ENCODE measurements around the gene CAPN13. TPM values are rescaled to one million over a fixed set of nuclear protein-coding genes. Genes with fewer than 3 reads are reported as not detected.

Gene CAPN13
- total and polyA plus RNA-seq, 2 experiments from 2014 or later: 0.50 to 0.94 TPM

DNA sequence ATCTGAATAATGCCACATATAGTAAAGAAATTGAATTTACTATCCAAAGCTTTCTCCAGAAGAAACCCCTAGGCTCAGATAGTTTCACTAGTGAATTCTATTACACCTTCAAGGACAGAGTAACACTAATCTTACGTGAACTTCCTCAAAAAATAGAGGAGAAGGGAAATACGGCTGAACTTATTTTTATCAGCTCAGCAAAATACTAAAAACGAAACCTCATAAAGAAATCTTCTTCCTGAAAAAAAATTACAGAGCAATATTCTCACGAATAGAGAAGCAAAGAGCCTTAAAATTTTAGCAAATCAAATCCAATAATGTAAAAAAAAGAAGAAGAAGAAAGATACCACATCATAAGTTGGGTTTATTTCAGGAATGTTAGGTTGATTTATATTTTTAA lies 14.7 kb downstream of the CAPN13 start:
- H3K36me3 ChIP-seq (ENCODE audit: insufficient read depth): no peaks in the 10 kb centered on the region
- H3K27ac ChIP-seq (ENCODE audit: low read depth): no peak overlapping the region
- peaks cover 1% of the 10 kb centered on the region; the same call in 1 of the 2 replicates for H3K9me2 ChIP-seq (ENCODE audit: insufficient read depth)
- no peak for ATAC-seq
- no peak overlapping the region for H3K4me3 ChIP-seq
- no peak overlapping the region for H2AFZ ChIP-seq
- H3K4me1 Mint-ChIP-seq: peaks cover 18% of the 10 kb centered on the region; the same call in 2 of the 3 replicates
- no peaks in the 10 kb centered on the region; the same call in 2 of the 3 replicates for H3K9me3 Mint-ChIP-seq
- no peak overlapping the region for H3K4me2 ChIP-seq
- no peak overlapping the region for H3K27ac Mint-ChIP-seq
- no peak overlapping the region for H3K4me3 Mint-ChIP-seq
- no peaks in the 10 kb centered on the region for H3K27me3 ChIP-seq (ENCODE audit: insufficient read depth)
- H3F3A ChIP-seq (replicated peaks; ENCODE audit: low read depth): no peaks in the 10 kb centered on the region
- no peaks in the 10 kb centered on the region for H3K79me2 ChIP-seq (replicated peaks; ENCODE audit: insufficient read depth)
- no peaks in the 10 kb centered on the region for H3K4me1 ChIP-seq (ENCODE audit: insufficient read depth)
- TF ChIP-seq, protein P1, sequence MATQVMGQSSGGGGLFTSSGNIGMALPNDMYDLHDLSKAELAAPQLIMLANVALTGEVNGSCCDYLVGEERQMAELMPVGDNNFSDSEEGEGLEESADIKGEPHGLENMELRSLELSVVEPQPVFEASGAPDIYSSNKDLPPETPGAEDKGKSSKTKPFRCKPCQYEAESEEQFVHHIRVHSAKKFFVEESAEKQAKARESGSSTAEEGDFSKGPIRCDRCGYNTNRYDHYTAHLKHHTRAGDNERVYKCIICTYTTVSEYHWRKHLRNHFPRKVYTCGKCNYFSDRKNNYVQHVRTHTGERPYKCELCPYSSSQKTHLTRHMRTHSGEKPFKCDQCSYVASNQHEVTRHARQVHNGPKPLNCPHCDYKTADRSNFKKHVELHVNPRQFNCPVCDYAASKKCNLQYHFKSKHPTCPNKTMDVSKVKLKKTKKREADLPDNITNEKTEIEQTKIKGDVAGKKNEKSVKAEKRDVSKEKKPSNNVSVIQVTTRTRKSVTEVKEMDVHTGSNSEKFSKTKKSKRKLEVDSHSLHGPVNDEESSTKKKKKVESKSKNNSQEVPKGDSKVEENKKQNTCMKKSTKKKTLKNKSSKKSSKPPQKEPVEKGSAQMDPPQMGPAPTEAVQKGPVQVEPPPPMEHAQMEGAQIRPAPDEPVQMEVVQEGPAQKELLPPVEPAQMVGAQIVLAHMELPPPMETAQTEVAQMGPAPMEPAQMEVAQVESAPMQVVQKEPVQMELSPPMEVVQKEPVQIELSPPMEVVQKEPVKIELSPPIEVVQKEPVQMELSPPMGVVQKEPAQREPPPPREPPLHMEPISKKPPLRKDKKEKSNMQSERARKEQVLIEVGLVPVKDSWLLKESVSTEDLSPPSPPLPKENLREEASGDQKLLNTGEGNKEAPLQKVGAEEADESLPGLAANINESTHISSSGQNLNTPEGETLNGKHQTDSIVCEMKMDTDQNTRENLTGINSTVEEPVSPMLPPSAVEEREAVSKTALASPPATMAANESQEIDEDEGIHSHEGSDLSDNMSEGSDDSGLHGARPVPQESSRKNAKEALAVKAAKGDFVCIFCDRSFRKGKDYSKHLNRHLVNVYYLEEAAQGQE (IDR thresholded peaks at IDR 0.05; ENCODE audit: unreplicated experiment): no peak
- no peak for TF ChIP-seq NANOG (IDR thresholded peaks at IDR 0.05; ENCODE audit: borderline replicate concordance)
- TF ChIP-seq, protein P2, sequence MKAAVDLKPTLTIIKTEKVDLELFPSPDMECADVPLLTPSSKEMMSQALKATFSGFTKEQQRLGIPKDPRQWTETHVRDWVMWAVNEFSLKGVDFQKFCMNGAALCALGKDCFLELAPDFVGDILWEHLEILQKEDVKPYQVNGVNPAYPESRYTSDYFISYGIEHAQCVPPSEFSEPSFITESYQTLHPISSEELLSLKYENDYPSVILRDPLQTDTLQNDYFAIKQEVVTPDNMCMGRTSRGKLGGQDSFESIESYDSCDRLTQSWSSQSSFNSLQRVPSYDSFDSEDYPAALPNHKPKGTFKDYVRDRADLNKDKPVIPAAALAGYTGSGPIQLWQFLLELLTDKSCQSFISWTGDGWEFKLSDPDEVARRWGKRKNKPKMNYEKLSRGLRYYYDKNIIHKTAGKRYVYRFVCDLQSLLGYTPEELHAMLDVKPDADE (IDR thresholded peaks at IDR 0.05): no peak
- TF ChIP-seq STAT1 (IDR thresholded peaks at IDR 0.05; ENCODE audit: unreplicated experiment): no peak
- TF ChIP-seq CREB1 (CRISPR knock-in tag; IDR thresholded peaks at IDR 0.05; ENCODE audit: low read depth): no peak
- no peak for DNase-seq (ENCODE audit: low spot score)
- H3K36me3 Mint-ChIP-seq (ENCODE audit: low read depth): no peaks in the 10 kb centered on the region
- H3K27me3 Mint-ChIP-seq (ENCODE audit: insufficient read depth, low read depth, poor library complexity): peaks cover 7% of the 10 kb centered on the region
- no peaks in the 10 kb centered on the region for H4K20me1 ChIP-seq (replicated peaks; ENCODE audit: insufficient read depth)

DNA sequence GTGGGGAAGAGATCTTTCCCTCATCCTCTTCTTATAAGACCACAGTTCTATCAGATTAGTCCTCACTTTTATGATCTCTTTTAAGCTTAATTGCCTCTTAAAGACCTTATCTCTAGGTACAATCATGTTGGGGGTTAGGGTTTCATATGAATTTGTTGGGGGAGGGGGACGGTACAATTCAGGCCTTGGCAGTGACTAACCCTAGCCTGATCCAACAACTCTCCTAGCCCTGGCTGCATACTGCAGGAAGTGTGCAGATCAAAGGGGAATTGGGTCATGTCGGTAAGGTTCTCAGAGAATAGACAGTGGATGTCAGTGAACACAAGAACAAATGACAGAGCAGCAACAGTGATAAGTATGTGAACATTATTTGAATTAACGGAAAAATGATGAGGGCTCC lies 16.4 kb downstream of the CAPN13 start:
- Histone ChIP-seq H2AFZ (no peak overlapping the region), H3K27ac (ENCODE audit: low read depth) (no peak overlapping the region), H3K79me2 (replicated peaks; ENCODE audit: insufficient read depth) (no peaks in the 10 kb centered on the region), H3K9me2 (ENCODE audit: insufficient read depth) (no peaks in the 10 kb centered on the region), H3K4me2 (no peak overlapping the region), H3F3A (replicated peaks; ENCODE audit: low read depth) (no peaks in the 10 kb centered on the region), H3K4me1 (ENCODE audit: insufficient read depth) (no peaks in the 10 kb centered on the region), H3K36me3 (ENCODE audit: insufficient read depth) (no peaks in the 10 kb centered on the region), H3K27me3 (ENCODE audit: insufficient read depth) (no peaks in the 10 kb centered on the region), H4K20me1 (replicated peaks; ENCODE audit: insufficient read depth) (no peaks in the 10 kb centered on the region), H3K4me3 (no peak overlapping the region)
- H3K27ac Mint-ChIP-seq: no peak overlapping the region
- no peak overlapping the region for H3K4me3 Mint-ChIP-seq
- peaks cover 6% of the 10 kb centered on the region for H3K27me3 Mint-ChIP-seq (ENCODE audit: insufficient read depth, low read depth, poor library complexity)
- ATAC-seq (no peak), DNase-seq (ENCODE audit: low spot score) (no peak)
- H3K9me3 Mint-ChIP-seq: no peaks in the 10 kb centered on the region; the same call in 2 of the 3 replicates
- no peaks in the 10 kb centered on the region for H3K36me3 Mint-ChIP-seq (ENCODE audit: low read depth)
- peaks cover 11% of the 10 kb centered on the region; the same call in 2 of the 3 replicates for H3K4me1 Mint-ChIP-seq
- no peak for TF ChIP-seq EZH2phosphoT487 (IDR thresholded peaks at IDR 0.05; ENCODE audit: unreplicated experiment)
- no peak for TF ChIP-seq JUNB (IDR thresholded peaks at IDR 0.05; ENCODE audit: unreplicated experiment)
- TF ChIP-seq ZNF114 (CRISPR knock-in tag; IDR thresholded peaks at IDR 0.05): no peak
- no peak for TF ChIP-seq POLR2AphosphoS5 (IDR thresholded peaks at IDR 0.05; ENCODE audit: low read depth)
- TF ChIP-seq ZNF331 (CRISPR knock-in tag; IDR thresholded peaks at IDR 0.05; ENCODE audit: low read depth): no peak
- no peak for TF ChIP-seq STAT1 (IDR thresholded peaks at IDR 0.05; ENCODE audit: unreplicated experiment)
- TF ChIP-seq NANOG (IDR thresholded peaks at IDR 0.05; ENCODE audit: borderline replicate concordance): no peak
- TF ChIP-seq, protein P1 (IDR thresholded peaks at IDR 0.05; ENCODE audit: unreplicated experiment): no peak
- TF ChIP-seq, protein P2 (IDR thresholded peaks at IDR 0.05): no peak
- TF ChIP-seq, protein P3, sequence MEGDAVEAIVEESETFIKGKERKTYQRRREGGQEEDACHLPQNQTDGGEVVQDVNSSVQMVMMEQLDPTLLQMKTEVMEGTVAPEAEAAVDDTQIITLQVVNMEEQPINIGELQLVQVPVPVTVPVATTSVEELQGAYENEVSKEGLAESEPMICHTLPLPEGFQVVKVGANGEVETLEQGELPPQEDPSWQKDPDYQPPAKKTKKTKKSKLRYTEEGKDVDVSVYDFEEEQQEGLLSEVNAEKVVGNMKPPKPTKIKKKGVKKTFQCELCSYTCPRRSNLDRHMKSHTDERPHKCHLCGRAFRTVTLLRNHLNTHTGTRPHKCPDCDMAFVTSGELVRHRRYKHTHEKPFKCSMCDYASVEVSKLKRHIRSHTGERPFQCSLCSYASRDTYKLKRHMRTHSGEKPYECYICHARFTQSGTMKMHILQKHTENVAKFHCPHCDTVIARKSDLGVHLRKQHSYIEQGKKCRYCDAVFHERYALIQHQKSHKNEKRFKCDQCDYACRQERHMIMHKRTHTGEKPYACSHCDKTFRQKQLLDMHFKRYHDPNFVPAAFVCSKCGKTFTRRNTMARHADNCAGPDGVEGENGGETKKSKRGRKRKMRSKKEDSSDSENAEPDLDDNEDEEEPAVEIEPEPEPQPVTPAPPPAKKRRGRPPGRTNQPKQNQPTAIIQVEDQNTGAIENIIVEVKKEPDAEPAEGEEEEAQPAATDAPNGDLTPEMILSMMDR (conservative IDR thresholded peaks at IDR 0.05; ENCODE audit: low read depth in 2 of 2): no peak
